Left ventricle myocardium inferior (tissue), 1 donor: ENCODE results near the gene SLC4A3. TPM values are rescaled to one million over a fixed set of nuclear protein-coding genes. Genes with fewer than 3 reads are reported as not detected.
A peak's percentile ranks its signal among the peaks of the same experiment; 100 is the strongest.

ENCODE experiments used
- DNase-seq: peaks from one replicate; pipeline ENCODE4 v3.0.0-alpha.2; 2020
- H3K27ac ChIP-seq: fragments of 200-600 bp; replicated peaks from 2 replicates; pipeline ENCODE4 v1.8.0; 2021
- H3K27me3 ChIP-seq: fragments of 200-600 bp; 2 replicates; pipeline ENCODE4 v1.8.0; 2021; ENCODE audit warnings: low read depth
- H3K36me3 ChIP-seq: fragments of 200-600 bp; 2 replicates; pipeline ENCODE4 v1.8.0; 2021
- H3K4me1 ChIP-seq: fragments of 200-600 bp; 2 replicates; pipeline ENCODE4 v1.8.0; 2021
- H3K4me3 ChIP-seq: fragments of 200-600 bp; 2 replicates; pipeline ENCODE4 v1.8.0; 2021; ENCODE audit warnings: mild to moderate bottlenecking, moderate library complexity
- H3K9me3 ChIP-seq: fragments of 200-600 bp; replicated peaks from 2 replicates; pipeline ENCODE4 v1.8.0; 2021
- intact Hi-C: fragments of 100-400 bp; cut with micrococcal nuclease; formaldehyde crosslinking; loops from one replicate; pipeline ENCODE4 v1.11.0; 2022
- total RNA-seq: library from RNA; stranded (reverse); fragmentation: NEBNext Ultra II Directional; extraction: Animal tissue kit (Norgen Biotek cat#: 25700); gene quantifications from one replicate; pipeline ENCODE4 v1.2.1, GENCODE V29; 2021
- TF ChIP-seq, protein P1 (sequence below): fragments of 200-600 bp; IDR thresholded peaks from 2 replicates; pipeline ENCODE4 v1.8.0; 2021; ENCODE audit warnings: antibody characterized with exemption, mild to moderate bottlenecking, borderline replicate concordance
- donor health status: DM: no; HTN: yes; CAD: no; lungs with severe emphysema.

The SLC4A3 gene
- total RNA-seq, 1 donor from 2014 or later: 426 TPM

DNA sequence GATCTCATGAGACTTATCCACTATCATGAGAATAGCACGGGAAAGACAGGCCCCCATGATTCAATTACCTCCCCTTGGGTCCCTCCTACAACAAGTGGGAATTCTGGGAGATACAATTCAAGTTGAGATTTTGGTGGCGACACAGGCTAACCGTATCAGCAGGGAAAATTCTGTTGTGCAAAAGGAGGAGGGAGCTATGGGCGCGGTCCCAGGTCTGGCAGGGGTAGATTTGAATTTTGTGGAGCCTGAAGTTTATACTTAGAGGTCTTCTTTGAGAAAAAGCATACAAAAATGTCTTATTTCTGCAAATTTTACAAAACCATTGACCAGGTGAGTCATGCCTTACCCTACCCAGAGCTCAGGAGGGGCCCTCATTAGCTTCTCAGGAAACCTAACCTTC is 36.6 kb downstream of the SLC4A3 start:
- H3K4me3 ChIP-seq: no peak overlapping the region
- TF ChIP-seq, protein P1, sequence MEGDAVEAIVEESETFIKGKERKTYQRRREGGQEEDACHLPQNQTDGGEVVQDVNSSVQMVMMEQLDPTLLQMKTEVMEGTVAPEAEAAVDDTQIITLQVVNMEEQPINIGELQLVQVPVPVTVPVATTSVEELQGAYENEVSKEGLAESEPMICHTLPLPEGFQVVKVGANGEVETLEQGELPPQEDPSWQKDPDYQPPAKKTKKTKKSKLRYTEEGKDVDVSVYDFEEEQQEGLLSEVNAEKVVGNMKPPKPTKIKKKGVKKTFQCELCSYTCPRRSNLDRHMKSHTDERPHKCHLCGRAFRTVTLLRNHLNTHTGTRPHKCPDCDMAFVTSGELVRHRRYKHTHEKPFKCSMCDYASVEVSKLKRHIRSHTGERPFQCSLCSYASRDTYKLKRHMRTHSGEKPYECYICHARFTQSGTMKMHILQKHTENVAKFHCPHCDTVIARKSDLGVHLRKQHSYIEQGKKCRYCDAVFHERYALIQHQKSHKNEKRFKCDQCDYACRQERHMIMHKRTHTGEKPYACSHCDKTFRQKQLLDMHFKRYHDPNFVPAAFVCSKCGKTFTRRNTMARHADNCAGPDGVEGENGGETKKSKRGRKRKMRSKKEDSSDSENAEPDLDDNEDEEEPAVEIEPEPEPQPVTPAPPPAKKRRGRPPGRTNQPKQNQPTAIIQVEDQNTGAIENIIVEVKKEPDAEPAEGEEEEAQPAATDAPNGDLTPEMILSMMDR: no peak
- H3K4me1 ChIP-seq: peaks cover 22% of the 10 kb centered on the region
- no peak for DNase-seq
- peaks cover 14% of the 10 kb centered on the region for H3K9me3 ChIP-seq
- no peaks in the 10 kb centered on the region for H3K27me3 ChIP-seq
- no peaks in the 10 kb centered on the region for H3K36me3 ChIP-seq
- no peak overlapping the region for H3K27ac ChIP-seq
- intact Hi-C loops: no loop called here

DNA sequence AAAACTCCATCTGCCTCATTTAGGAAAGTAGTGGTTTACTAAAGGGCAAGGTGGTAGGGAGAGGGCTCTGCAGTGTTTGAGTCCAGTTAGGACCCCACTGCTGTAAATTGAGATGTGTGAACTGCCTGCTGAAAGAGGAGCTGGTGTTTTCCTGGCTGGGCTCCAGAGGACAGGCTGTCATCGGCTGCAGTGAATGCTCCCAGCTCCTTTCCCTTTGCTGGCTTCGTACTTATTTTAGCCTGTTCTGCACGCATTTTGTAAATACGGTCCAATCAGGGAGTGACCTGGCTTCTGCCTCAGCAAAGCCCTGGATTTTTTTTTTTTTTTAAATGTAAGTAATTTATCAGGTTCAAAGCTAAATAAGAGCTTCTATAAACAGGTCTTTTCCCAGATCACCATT is 37.5 kb downstream of the SLC4A3 start:
- H3K27ac ChIP-seq: peak overlapping the region; percentile 76
- DNase-seq: peak; percentile 83
- peaks cover 22% of the 10 kb centered on the region for H3K4me1 ChIP-seq
- TF ChIP-seq, protein P1: no peak
- H3K36me3 ChIP-seq: no peaks in the 10 kb centered on the region
- peaks cover 14% of the 10 kb centered on the region for H3K9me3 ChIP-seq
- no peak overlapping the region for H3K4me3 ChIP-seq
- intact Hi-C loops: no loop called here
- no peaks in the 10 kb centered on the region for H3K27me3 ChIP-seq

DNA sequence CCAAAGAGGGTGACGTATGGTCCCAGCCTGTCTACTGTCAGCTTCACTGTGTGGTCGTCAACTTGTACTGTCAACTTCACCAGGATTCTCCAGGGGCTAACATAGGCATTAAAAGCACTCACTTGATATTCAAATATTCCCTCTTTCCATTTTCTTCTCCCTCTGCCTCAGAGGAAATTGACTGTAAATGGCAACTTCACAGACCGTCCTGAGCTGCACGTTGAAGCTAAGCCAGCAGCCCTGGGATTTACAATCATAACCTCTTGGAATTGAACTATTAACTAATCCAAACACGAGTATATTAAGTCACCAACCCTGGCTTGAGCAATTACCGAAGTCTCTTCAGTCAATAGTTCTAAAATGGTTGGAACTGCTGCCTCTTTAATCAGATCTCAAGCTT is 38.5 kb downstream of the SLC4A3 start:
- Histone ChIP-seq H3K36me3 (no peaks in the 10 kb centered on the region), H3K27ac (peak overlapping the region; percentile 76), H3K4me1 (peaks cover 22% of the 10 kb centered on the region), H3K9me3 (peaks cover 9% of the 10 kb centered on the region), H3K4me3 (no peak overlapping the region), H3K27me3 (no peaks in the 10 kb centered on the region)
- intact Hi-C loops: no loop called here
- DNase-seq: no peak
- TF ChIP-seq, protein P1: no peak

DNA sequence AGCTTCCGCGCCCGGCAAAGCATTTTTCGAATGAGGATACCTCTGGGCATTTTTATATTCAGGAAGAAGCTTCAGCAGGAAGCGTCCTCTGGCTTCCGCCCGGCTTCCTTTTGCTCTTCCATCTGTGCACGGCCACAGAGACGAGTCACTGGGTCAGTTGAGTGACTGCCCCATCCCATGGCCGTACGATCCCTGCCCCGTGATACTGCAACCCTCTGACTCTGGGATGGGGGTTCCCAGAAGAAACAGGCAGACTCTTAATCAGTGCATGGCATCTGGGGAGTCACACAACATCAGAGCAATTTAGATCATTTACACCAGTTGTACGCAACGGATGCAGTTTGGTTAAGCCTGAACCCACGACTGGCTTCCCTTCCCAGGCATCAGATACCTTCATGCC is 40.9 kb downstream of the SLC4A3 start:
- no peak for DNase-seq
- intact Hi-C loops: no loop called here
- TF ChIP-seq, protein P1: no peak

DNA sequence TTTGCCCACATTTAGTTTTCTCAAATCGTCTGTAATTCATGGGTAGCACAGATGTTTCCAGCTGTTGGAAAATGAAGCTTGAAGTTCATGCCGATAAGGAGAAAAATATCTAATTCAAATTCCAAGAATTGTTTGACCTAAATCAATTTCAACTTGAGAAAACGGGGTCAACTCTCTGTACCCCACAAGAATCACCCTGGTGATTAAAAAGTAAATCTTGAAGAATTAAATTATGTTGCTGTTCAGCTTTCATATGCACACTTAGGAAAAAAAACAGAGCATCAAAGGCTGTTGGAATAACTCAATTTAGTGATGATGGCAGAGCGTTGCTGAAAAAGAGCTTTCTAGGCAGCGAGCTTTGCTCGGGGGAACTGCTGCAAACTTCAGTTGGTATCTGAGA is 43.0 kb downstream of the SLC4A3 start:
- no peak overlapping the region for H3K4me3 ChIP-seq
- H3K27ac ChIP-seq: no peak overlapping the region
- peaks cover 16% of the 10 kb centered on the region for H3K4me1 ChIP-seq
- no peak for DNase-seq
- H3K36me3 ChIP-seq: no peaks in the 10 kb centered on the region
- no peaks in the 10 kb centered on the region for H3K27me3 ChIP-seq
- intact Hi-C loops: no loop called here
- TF ChIP-seq, protein P1: no peak
- no peaks in the 10 kb centered on the region for H3K9me3 ChIP-seq

More for the DNA sequence above, 40.9 kb downstream of the SLC4A3 start:
- Histone ChIP-seq H3K9me3 (no peaks in the 10 kb centered on the region), H3K36me3 (no peaks in the 10 kb centered on the region), H3K27me3 (no peaks in the 10 kb centered on the region), H3K27ac (no peak overlapping the region), H3K4me3 (no peak overlapping the region), H3K4me1 (peaks cover 22% of the 10 kb centered on the region)

DNA sequence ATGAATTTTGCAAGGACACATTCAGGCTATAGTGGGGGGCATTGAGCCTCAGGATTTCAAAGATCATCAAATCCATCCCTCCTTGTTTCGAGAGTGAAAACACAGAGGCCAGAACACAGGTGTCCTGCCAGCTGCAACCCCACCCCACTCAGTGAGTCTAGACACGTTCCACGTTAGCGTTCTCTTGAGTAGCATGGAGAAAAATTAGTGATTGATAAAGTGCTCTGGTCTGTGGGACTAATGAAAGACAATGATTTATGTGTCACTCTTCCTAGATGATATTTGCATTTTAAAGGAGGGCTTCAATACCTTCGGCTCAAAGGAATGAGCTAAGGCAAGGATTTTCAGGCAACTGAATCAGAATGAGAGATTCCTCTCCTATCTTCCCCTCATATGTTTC is 43.8 kb downstream of the SLC4A3 start:
- TF ChIP-seq, protein P1: no peak
- H3K27ac ChIP-seq: no peak overlapping the region
- H3K27me3 ChIP-seq: no peaks in the 10 kb centered on the region
- no peaks in the 10 kb centered on the region for H3K9me3 ChIP-seq
- H3K36me3 ChIP-seq: no peaks in the 10 kb centered on the region
- intact Hi-C loops: no loop called here
- no peak for DNase-seq
- peaks cover 14% of the 10 kb centered on the region for H3K4me1 ChIP-seq
- H3K4me3 ChIP-seq: no peak overlapping the region
